ENCODE data around the gene TESPA1.

GRCh38 chr12:54993181-54993835 is 8.7 kb upstream of the TESPA1 start:
- TF ChIP-seq CTCF (IDR thresholded peaks at IDR 0.05) (peak; percentile 94), ZFX (IDR thresholded peaks at IDR 0.05; ENCODE audit: borderline replicate concordance) (no peak)

Measured in 22Rv1 (cell line).